Neural progenitor cell (in vitro differentiated cells): ENCODE data around the gene APBB1.

Experiments
- EZH2phosphoT487 ChIP-seq: fragments of 200-600 bp; sonication (generic); IDR thresholded peaks from 2 replicates; pipeline ENCODE4 v1.6.1; 2017; ENCODE audit warnings: antibody characterized with exemption
- TF ChIP-seq, protein P1 (sequence below): fragments of 200-600 bp; sonication (generic); IDR thresholded peaks from 2 replicates; pipeline ENCODE4 v1.5.1; 2017; ENCODE audit warnings: antibody characterized with exemption, mild to moderate bottlenecking

GRCh38 chr11:6389905-6390717, 28.8 kb downstream of the APBB1 start, which contains the start of gene SMPD1:
- TF ChIP-seq, protein P1, sequence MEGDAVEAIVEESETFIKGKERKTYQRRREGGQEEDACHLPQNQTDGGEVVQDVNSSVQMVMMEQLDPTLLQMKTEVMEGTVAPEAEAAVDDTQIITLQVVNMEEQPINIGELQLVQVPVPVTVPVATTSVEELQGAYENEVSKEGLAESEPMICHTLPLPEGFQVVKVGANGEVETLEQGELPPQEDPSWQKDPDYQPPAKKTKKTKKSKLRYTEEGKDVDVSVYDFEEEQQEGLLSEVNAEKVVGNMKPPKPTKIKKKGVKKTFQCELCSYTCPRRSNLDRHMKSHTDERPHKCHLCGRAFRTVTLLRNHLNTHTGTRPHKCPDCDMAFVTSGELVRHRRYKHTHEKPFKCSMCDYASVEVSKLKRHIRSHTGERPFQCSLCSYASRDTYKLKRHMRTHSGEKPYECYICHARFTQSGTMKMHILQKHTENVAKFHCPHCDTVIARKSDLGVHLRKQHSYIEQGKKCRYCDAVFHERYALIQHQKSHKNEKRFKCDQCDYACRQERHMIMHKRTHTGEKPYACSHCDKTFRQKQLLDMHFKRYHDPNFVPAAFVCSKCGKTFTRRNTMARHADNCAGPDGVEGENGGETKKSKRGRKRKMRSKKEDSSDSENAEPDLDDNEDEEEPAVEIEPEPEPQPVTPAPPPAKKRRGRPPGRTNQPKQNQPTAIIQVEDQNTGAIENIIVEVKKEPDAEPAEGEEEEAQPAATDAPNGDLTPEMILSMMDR: no peak
- no peak for TF ChIP-seq EZH2phosphoT487
